ENCODE data around the gene ARSD.

DNA sequence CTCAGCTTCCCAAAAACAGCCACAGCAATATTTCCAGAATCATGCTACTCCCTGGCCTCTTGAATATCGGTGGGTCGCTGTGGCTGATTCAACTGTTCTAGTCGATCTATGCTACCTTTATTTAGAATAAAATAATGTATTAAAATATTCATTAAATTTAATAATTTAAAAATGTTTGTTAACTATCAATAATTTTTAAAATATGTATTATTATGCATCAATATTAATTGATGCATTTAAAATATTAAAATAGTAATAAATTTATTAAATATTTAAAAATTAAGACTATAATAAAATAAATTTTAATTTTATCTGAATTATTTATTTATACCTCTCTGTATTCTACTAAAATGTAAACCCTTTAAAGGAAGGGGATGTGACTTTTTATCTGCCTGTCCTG, 19.0 kb downstream of the ARSD start:
- TF ChIP-seq, protein P1, sequence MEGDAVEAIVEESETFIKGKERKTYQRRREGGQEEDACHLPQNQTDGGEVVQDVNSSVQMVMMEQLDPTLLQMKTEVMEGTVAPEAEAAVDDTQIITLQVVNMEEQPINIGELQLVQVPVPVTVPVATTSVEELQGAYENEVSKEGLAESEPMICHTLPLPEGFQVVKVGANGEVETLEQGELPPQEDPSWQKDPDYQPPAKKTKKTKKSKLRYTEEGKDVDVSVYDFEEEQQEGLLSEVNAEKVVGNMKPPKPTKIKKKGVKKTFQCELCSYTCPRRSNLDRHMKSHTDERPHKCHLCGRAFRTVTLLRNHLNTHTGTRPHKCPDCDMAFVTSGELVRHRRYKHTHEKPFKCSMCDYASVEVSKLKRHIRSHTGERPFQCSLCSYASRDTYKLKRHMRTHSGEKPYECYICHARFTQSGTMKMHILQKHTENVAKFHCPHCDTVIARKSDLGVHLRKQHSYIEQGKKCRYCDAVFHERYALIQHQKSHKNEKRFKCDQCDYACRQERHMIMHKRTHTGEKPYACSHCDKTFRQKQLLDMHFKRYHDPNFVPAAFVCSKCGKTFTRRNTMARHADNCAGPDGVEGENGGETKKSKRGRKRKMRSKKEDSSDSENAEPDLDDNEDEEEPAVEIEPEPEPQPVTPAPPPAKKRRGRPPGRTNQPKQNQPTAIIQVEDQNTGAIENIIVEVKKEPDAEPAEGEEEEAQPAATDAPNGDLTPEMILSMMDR (IDR thresholded peaks at IDR 0.05): no peak
- TF ChIP-seq POLR2A (IDR thresholded peaks at IDR 0.05): no peak

All from prostate gland (tissue), 2 donors.